22Rv1 (cell line): ENCODE data around the gene NRXN2.

Source experiments
- H3K27ac ChIP-seq: fragments of 450-650 bp; 2 replicates; pipeline ENCODE4 v1.5.1; 2017
- ZFX ChIP-seq: fragments of 450-650 bp; IDR thresholded peaks from 2 replicates; pipeline ENCODE4 v1.6.1; 2017; ENCODE audit warnings: antibody characterized with exemption, borderline replicate concordance
- TF ChIP-seq, protein P1 (sequence below): fragments of 450-650 bp; IDR thresholded peaks from 2 replicates; pipeline ENCODE4 v1.5.1; 2017; ENCODE audit warnings: mild to moderate bottlenecking

NRXN2 gene

DNA sequence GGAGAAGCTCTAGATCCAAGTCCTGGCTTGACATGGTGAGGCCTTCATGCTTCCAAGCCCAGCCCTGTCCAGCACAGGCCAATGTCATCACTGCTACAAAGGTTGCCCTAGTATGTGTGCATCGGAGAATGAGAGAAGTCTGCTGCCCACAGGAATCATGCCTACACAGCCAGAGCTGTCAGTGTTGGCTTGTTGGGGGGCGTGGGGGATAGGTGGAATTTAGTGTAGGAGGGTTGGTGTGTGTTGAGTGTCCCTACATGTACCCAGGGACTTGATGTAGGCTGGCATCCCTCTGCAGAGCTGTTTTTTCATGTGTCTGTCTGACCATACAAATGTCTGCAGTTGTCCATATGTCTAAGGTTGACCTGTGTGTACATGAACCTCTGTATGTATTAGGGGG lies 94.4 kb downstream of the NRXN2 start:
- no peak overlapping the region for H3K27ac ChIP-seq
- no peak for TF ChIP-seq ZFX

DNA sequence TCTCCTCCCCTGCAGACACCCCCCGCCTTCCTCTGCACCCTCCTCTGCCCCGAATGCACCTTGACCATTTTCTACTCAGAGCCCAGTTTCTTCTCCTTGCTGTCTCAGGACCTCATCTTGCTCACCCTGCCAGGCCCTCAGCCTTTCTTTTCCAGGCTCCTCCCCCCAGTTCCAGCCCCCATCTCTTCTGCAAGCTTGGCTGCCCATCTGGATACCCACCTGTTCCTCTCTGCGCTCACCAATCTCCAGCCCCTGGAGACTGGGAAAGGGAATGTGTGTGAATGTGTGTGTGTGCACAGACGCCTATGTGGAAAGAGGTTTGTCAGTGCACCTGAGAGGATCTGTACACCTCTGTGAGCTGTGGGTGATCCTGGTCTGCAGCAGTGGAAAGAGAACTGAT lies 95.6 kb downstream of the NRXN2 start:
- TF ChIP-seq ZFX: no peak
- TF ChIP-seq, protein P1, sequence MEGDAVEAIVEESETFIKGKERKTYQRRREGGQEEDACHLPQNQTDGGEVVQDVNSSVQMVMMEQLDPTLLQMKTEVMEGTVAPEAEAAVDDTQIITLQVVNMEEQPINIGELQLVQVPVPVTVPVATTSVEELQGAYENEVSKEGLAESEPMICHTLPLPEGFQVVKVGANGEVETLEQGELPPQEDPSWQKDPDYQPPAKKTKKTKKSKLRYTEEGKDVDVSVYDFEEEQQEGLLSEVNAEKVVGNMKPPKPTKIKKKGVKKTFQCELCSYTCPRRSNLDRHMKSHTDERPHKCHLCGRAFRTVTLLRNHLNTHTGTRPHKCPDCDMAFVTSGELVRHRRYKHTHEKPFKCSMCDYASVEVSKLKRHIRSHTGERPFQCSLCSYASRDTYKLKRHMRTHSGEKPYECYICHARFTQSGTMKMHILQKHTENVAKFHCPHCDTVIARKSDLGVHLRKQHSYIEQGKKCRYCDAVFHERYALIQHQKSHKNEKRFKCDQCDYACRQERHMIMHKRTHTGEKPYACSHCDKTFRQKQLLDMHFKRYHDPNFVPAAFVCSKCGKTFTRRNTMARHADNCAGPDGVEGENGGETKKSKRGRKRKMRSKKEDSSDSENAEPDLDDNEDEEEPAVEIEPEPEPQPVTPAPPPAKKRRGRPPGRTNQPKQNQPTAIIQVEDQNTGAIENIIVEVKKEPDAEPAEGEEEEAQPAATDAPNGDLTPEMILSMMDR: no peak
- no peak overlapping the region for H3K27ac ChIP-seq

GRCh38 chr11:64626637-64627036 lies 96.4 kb downstream of the NRXN2 start:
- TF ChIP-seq ZFX: no peak
- TF ChIP-seq, protein P1: no peak
- H3K27ac ChIP-seq: no peak overlapping the region

- no peak overlapping the region for H3K27ac ChIP-seq
- TF ChIP-seq, protein P1: no peak
- no peak for TF ChIP-seq ZFX
These were observed 98.0 kb downstream of the NRXN2 start for GRCh38 chr11:64624883-64625481.

- H3K27ac ChIP-seq: no peak overlapping the region
- TF ChIP-seq ZFX: no peak
- TF ChIP-seq, protein P1: no peak
These were observed 100.3 kb downstream of the NRXN2 start for GRCh38 chr11:64622681-64623080.

GRCh38 chr11:64621283-64622019 lies 101.5 kb downstream of the NRXN2 start:
- no peak overlapping the region for H3K27ac ChIP-seq
- TF ChIP-seq, protein P1: no peak
- TF ChIP-seq ZFX: no peak

- TF ChIP-seq, protein P1: no peak
- TF ChIP-seq ZFX: no peak
- no peak overlapping the region for H3K27ac ChIP-seq
These were observed 102.5 kb downstream of the NRXN2 start for GRCh38 chr11:64620381-64620971.
